Sigmoid colon (tissue), 4 donors: ENCODE measurements around the gene PTCD1.

ENCODE experiments used
- EP300 ChIP-seq, 4 donors: sonication (generic); formaldehyde crosslinking; IDR thresholded peaks; one replicate each; pipeline ENCODE4 v1.6.1; 2017; ENCODE audit warnings: antibody characterized with exemption in 4 of 4
- POLR2A ChIP-seq, 2 donors: fragments of 450-650 bp; IDR thresholded peaks; one replicate each; pipeline ENCODE4 v1.6.1; 2016; ENCODE audit warnings: antibody characterized with exemption in 2 of 2, mild to moderate bottlenecking in 2 of 2, moderate library complexity in 2 of 2
- TF ChIP-seq, protein P1 (sequence below), 4 experiments: fragments of 450-650 bp in 3 of 4; fragments of 200-600 bp in 1 of 4; IDR thresholded peaks; one replicate each; pipeline ENCODE4 v1.5.1; 2016 to 2019; ENCODE audit warnings: antibody characterized with exemption in 4 of 4, mild to moderate bottlenecking in 3 of 4, moderate library complexity in 2 of 4

DNA sequence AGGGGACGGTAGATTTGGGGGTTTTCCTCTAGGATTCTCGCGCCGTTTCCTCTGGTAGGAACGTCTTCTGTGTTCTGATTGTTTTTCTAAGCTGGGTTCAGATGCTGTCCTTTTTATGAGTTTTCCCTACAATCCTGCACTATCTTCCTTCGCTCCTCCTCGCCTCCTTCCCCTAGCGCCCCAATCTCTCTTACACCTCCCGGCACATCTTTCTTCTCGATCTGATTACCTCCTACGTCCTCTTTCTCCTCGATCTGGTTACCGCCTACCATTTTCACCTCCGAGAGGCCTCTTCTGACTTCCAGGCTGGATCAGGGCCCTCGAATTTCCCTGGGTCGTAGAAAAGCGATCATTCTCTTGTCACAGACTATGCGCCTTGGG lies 29.4 kb downstream of the PTCD1 start:
- TF ChIP-seq, protein P1, sequence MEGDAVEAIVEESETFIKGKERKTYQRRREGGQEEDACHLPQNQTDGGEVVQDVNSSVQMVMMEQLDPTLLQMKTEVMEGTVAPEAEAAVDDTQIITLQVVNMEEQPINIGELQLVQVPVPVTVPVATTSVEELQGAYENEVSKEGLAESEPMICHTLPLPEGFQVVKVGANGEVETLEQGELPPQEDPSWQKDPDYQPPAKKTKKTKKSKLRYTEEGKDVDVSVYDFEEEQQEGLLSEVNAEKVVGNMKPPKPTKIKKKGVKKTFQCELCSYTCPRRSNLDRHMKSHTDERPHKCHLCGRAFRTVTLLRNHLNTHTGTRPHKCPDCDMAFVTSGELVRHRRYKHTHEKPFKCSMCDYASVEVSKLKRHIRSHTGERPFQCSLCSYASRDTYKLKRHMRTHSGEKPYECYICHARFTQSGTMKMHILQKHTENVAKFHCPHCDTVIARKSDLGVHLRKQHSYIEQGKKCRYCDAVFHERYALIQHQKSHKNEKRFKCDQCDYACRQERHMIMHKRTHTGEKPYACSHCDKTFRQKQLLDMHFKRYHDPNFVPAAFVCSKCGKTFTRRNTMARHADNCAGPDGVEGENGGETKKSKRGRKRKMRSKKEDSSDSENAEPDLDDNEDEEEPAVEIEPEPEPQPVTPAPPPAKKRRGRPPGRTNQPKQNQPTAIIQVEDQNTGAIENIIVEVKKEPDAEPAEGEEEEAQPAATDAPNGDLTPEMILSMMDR (IDR thresholded peaks at IDR 0.05): no peak
- TF ChIP-seq POLR2A (IDR thresholded peaks at IDR 0.05) (no peak), EP300 (IDR thresholded peaks at IDR 0.05) (no peak)
